BE2C (cell line): ENCODE results near the gene ACTR1A.

Experiments
- DNase-seq: peaks from one replicate; pipeline ENCODE4 v3.0.0-alpha.2; 2020
- H3K27me3 ChIP-seq: fragments of 250-450 bp; sonication (Bioruptor Pico); 2 replicates; pipeline ENCODE4 v1.5.1; 2020; ENCODE audit warnings: mild to moderate bottlenecking
- H3K36me3 ChIP-seq: fragments of 250-450 bp; sonication (Bioruptor Pico); 2 replicates; pipeline ENCODE4 v1.5.1; 2020; ENCODE audit warnings: mild to moderate bottlenecking
- H3K4me1 ChIP-seq: fragments of 250-450 bp; sonication (Bioruptor Pico); 2 replicates; pipeline ENCODE4 v1.5.1; 2020
- H3K4me3 ChIP-seq: 2 replicates; pipeline ENCODE4 v1.5.1; 2011; ENCODE audit warnings: low read depth, low read length
- H3K9me3 ChIP-seq: fragments of 250-450 bp; sonication (Bioruptor Pico); 2 replicates; pipeline ENCODE4 v1.5.1; 2020
- CTCF ChIP-seq: IDR thresholded peaks from 2 replicates; pipeline ENCODE4 v1.5.1; 2012; ENCODE audit warnings: mild to moderate bottlenecking, low read depth, low read length

The ACTR1A gene

GRCh38 chr10:102497545-102497944 lies 5.0 kb downstream of the ACTR1A start:
- no peaks in the 10 kb centered on the region for H3K27me3 ChIP-seq
- H3K9me3 ChIP-seq, result no peaks in the 10 kb centered on the region
- H3K36me3 ChIP-seq, result 0 out of 2 replicates have a peak, but pooled peaks cover 7% of the 10 kb centered on the region
- H3K4me3 ChIP-seq, result no peak overlapping the region
- no peak for DNase-seq
- TF ChIP-seq CTCF, result no peak
- no peaks in the 10 kb centered on the region for H3K4me1 ChIP-seq

GRCh38 chr10:102493771-102494170 lies 8.7 kb downstream of the ACTR1A start:
- Histone ChIP-seq H3K27me3 (no peaks in the 10 kb centered on the region), H3K36me3 (peaks cover 17% of the 10 kb centered on the region), H3K9me3 (no peaks in the 10 kb centered on the region), H3K4me1 (no peaks in the 10 kb centered on the region), H3K4me3 (no peak overlapping the region)
- no peak for TF ChIP-seq CTCF
- no peak for DNase-seq

GRCh38 chr10:102492983-102493382 lies 9.5 kb downstream of the ACTR1A start:
- Histone ChIP-seq H3K4me3 (no peak overlapping the region), H3K9me3 (no peaks in the 10 kb centered on the region), H3K36me3 (peaks cover 25% of the 10 kb centered on the region), H3K4me1 (no peaks in the 10 kb centered on the region), H3K27me3 (no peaks in the 10 kb centered on the region)
- DNase-seq, result no peak
- TF ChIP-seq CTCF, result no peak

- Histone ChIP-seq H3K4me3 (no peak overlapping the region), H3K4me1 (no peaks in the 10 kb centered on the region), H3K9me3 (no peaks in the 10 kb centered on the region), H3K36me3 (peaks cover 28% of the 10 kb centered on the region), H3K27me3 (no peaks in the 10 kb centered on the region)
- TF ChIP-seq CTCF, result no peak
- no peak for DNase-seq
Measured at GRCh38 chr10:102492344-102492939, 10.1 kb downstream of the ACTR1A start.

GRCh38 chr10:102491136-102491535 lies 11.4 kb downstream of the ACTR1A start:
- Histone ChIP-seq H3K4me1 (no peaks in the 10 kb centered on the region), H3K9me3 (no peaks in the 10 kb centered on the region), H3K4me3 (no peak overlapping the region), H3K27me3 (no peaks in the 10 kb centered on the region), H3K36me3 (peaks cover 34% of the 10 kb centered on the region)
- no peak for DNase-seq
- TF ChIP-seq CTCF, result no peak

GRCh38 chr10:102485093-102485784 lies 17.3 kb downstream of the ACTR1A start:
- peaks cover 9% of the 10 kb centered on the region for H3K4me1 ChIP-seq

More at GRCh38 chr10:102485093-102485784, 17.3 kb downstream of the ACTR1A start:
- no peak for DNase-seq
- TF ChIP-seq CTCF, result no peak
- Histone ChIP-seq H3K27me3 (no peaks in the 10 kb centered on the region), H3K9me3 (no peaks in the 10 kb centered on the region), H3K36me3 (peaks cover 80% of the 10 kb centered on the region), H3K4me3 (no peak overlapping the region)
